GM15510 (cell line): Measurements from ENCODE around the gene WDR90.

Experiments
- POLR2A ChIP-seq: IDR thresholded peaks from 3 replicates; pipeline ENCODE4 v1.6.1; 2011; ENCODE audit warnings: borderline replicate concordance; ENCODE audit not compliant: insufficient read length; ENCODE audit errors: extremely low read depth

WDR90 gene

GRCh38 chr16:648781-649589, at the start of gene WDR90:
Gene WDR90 (plus strand): TSS chr16:649365. CDS start chr16:649417, 52 bp downstream.
- TF ChIP-seq POLR2A: peak; percentile 63

GRCh38 chr16:600781-601180, 48.4 kb upstream of the WDR90 start:
- no peak for TF ChIP-seq POLR2A

GRCh38 chr16:603933-604332, 45.2 kb upstream of the WDR90 start:
- TF ChIP-seq POLR2A: no peak

GRCh38 chr16:606656-607307, 42.4 kb upstream of the WDR90 start:
- no peak for TF ChIP-seq POLR2A

- no peak for TF ChIP-seq POLR2A
Observed at GRCh38 chr16:608019-608418, 41.1 kb upstream of the WDR90 start.

GRCh38 chr16:609316-609715, 39.8 kb upstream of the WDR90 start:
- TF ChIP-seq POLR2A: no peak

GRCh38 chr16:609984-610383, 39.2 kb upstream of the WDR90 start:
- no peak for TF ChIP-seq POLR2A

GRCh38 chr16:610513-611381, 38.4 kb upstream of the WDR90 start:
- no peak for TF ChIP-seq POLR2A

- TF ChIP-seq POLR2A: no peak
Observed at GRCh38 chr16:615122-615521, 34.0 kb upstream of the WDR90 start.

GRCh38 chr16:616733-617586, 32.2 kb upstream of the WDR90 start:
- TF ChIP-seq POLR2A: no peak

- TF ChIP-seq POLR2A: no peak
Observed at GRCh38 chr16:617855-618254, 31.3 kb upstream of the WDR90 start.

- no peak for TF ChIP-seq POLR2A
Observed at GRCh38 chr16:619476-620100, 29.6 kb upstream of the WDR90 start.

- no peak for TF ChIP-seq POLR2A
Observed at GRCh38 chr16:620700-621525, 28.3 kb upstream of the WDR90 start.
